ENCODE measurements around the gene ZNF512B.
"Not testable (repeated sequence)": the region's sequence is repeated elsewhere in the genome, so short reads cannot be mapped to it uniquely, and the experiment has no call there.

Gene ZNF512B

DNA sequence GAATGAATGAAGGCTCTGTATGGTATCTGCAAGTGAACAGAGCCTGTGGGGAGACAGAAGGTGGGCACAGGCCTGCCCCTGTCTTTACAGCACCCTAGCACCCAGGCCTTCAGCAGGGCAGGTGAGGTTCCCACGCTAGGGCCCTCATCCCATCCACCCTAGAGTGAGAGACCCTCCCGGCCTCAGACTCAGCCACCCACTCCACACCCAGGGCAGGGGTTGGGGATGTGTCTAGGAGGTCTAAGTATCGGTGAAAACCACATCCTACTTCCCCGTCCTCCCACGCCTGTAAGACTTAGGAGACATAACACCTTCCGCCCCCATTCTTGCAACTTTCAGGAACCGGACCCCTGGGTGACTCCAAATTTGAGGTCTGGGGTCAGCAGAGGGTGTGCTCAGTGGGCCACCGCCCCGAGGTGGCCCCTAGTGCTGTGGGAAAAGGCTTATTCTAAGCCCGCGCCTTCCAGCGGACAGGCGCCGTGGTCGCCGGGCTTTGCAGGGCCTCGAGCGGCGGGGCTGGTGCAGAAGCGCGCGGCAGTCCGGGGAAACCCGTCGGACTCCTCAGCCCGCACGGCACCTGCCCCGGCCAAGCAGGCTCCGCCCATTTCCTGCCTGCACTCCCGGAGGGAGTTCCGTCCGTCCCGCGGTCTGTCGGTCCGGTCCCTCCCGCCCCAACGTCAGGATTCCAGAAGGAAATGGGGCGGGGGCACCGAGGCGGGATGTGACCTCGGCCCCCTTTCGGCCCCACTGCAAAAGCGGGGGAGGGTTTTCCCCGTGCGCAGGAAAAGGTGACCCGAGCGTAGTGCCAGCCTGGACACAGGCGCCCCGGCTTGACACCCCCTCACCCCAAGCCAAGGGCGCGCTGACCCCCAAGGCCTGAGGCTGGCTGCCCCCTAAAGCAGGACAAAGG lies 8.8 kb upstream of the ZNF512B start:
- H3K4me3 ChIP-seq (ENCODE audit: control insufficient read depth, low read depth, low read length), result peak overlapping the region; percentile 40
- no peak for DNase-seq (ENCODE audit: low read depth)
- TF ChIP-seq, protein P1, sequence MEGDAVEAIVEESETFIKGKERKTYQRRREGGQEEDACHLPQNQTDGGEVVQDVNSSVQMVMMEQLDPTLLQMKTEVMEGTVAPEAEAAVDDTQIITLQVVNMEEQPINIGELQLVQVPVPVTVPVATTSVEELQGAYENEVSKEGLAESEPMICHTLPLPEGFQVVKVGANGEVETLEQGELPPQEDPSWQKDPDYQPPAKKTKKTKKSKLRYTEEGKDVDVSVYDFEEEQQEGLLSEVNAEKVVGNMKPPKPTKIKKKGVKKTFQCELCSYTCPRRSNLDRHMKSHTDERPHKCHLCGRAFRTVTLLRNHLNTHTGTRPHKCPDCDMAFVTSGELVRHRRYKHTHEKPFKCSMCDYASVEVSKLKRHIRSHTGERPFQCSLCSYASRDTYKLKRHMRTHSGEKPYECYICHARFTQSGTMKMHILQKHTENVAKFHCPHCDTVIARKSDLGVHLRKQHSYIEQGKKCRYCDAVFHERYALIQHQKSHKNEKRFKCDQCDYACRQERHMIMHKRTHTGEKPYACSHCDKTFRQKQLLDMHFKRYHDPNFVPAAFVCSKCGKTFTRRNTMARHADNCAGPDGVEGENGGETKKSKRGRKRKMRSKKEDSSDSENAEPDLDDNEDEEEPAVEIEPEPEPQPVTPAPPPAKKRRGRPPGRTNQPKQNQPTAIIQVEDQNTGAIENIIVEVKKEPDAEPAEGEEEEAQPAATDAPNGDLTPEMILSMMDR (IDR thresholded peaks at IDR 0.05; ENCODE audit: control insufficient read depth, insufficient read depth, low read depth, low read length, missing control alignments), result no peak

DNA sequence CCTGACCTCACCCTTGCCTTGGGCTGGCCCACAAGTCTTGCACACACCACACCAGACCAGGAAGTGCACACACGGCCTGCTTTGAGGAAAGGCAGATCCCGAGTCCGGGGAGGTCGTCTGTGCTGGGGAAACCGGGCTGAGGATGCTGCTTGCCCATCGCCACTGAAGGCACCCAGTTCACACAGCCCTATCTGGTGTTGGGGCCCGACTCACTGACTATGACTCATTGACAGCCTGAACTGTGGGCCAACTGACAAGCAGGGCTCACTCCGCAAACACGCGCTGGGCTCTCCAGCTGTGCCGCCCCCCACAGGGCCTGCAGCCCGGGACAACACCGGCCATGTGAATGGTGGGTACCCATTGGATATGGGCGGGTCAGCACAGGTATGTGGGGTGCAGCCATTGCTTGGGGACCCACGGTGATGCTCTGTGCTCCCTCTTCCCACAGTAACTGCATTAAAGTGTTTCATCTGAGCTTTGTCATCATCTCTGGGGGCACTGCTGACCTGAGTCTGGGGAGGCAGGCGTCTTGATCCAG lies 8.1 kb upstream of the ZNF512B start:
- TF ChIP-seq, protein P1 (IDR thresholded peaks at IDR 0.05; ENCODE audit: control insufficient read depth, insufficient read depth, low read depth, low read length, missing control alignments), result no peak
- H3K4me3 ChIP-seq (ENCODE audit: control insufficient read depth, low read depth, low read length), result no peak overlapping the region
- DNase-seq (ENCODE audit: low read depth), result no peak

DNA sequence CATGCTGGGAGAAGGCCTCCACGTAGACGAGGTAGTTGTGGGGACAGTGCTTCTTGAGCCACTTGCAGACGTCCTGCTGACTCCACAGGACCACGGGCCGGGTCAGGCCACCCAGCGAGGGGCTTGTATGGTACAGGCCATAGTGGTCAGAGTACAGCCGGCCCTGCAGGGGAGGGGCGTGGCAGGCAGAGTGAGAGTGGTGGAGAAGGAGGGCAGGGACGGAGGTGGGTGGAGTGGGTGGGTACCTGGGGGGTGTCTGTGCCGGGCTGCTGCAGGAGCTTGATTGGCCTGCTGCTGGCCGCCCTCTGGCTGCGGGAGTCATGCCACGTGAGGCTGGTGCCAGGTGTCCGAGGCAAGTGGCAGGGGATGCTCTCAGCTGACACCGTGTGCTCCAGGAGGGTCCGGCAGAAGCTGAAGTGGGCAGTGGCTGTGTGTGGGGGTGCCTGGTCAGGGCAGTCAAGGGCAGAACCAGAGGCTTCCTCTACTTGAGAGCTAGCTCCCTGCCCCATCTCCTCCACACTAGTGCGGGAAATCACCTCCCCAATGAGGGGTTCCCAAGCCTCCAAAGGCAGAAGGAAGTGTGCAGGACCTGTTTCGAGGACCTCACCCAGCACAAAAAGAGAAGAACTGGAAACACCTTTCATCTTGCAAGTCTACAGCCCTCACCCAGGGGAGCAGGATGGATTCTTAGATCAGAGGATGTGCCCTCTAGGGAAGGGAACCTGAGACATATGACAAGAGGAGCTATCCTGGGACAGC lies 7.4 kb upstream of the ZNF512B start:
- TF ChIP-seq, protein P1 (IDR thresholded peaks at IDR 0.05; ENCODE audit: control insufficient read depth, insufficient read depth, low read depth, low read length, missing control alignments), result no peak
- DNase-seq (ENCODE audit: low read depth), result no peak
- H3K4me3 ChIP-seq (ENCODE audit: control insufficient read depth, low read depth, low read length), result no peak overlapping the region

DNA sequence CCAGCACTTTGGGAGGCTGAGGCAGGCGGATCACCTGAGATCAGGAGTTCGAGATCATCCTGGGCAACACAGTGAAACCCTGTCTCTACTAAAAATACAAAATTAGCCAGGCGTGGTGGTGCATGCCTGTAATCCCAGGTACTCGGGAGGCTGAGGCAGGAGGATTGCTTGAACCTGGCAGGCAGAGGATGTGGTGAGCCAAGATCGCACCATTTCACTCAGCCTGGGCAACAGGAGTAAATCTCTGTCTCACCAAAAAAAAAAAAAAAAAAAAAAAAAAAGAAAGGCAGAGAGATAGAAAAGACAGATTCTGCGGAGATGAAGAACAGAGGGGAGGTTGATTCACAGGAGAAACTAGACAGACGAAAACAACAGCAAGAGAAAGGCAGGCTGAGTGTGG lies 6.8 kb upstream of the ZNF512B start:
- DNase-seq (ENCODE audit: low read depth); H3K4me3 ChIP-seq (ENCODE audit: control insufficient read depth, low read depth, low read length): not testable (repeated sequence)

DNA sequence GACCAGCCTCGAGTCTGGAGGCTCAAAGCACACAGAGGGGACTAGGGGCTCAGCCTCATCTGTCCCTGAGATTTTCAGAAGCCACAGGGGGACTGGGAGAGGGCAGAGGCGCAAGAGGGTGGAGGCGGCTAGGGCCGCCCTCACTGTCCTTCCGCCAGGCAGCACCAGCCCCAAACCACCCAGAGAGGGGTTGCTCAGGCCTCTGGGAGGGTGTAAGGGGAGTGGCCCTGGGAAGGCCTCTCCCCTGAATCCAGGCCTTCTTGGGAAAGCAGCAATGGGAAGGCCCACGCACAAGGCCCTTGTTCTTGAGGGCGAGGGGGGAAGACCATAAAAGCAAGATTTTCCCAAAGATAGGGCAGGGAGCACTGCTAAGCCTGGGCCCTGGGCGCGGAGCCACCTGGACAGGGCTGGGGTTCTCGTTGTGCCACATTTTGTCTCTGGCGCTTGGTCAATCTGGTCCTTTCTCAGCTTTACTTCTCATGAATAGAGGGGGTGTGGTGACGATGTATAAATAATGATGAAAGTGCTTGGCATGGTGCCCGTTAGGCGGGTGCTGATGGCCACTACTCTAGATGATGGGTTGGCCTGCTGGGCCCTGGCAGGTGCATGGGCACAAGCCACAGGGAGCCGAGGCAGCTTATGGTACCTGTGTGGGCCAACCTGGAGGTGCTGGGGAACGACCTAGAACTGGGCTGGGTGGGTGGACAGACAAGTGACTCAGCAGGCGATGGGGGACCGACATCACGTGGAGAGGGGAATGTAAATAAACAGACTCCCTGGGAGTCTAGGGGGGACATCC lies 4.9 kb upstream of the ZNF512B start:
- TF ChIP-seq, protein P1 (IDR thresholded peaks at IDR 0.05; ENCODE audit: control insufficient read depth, insufficient read depth, low read depth, low read length, missing control alignments), result no peak
- H3K4me3 ChIP-seq (ENCODE audit: control insufficient read depth, low read depth, low read length), result no peak overlapping the region
- no peak for DNase-seq (ENCODE audit: low read depth)

DNA sequence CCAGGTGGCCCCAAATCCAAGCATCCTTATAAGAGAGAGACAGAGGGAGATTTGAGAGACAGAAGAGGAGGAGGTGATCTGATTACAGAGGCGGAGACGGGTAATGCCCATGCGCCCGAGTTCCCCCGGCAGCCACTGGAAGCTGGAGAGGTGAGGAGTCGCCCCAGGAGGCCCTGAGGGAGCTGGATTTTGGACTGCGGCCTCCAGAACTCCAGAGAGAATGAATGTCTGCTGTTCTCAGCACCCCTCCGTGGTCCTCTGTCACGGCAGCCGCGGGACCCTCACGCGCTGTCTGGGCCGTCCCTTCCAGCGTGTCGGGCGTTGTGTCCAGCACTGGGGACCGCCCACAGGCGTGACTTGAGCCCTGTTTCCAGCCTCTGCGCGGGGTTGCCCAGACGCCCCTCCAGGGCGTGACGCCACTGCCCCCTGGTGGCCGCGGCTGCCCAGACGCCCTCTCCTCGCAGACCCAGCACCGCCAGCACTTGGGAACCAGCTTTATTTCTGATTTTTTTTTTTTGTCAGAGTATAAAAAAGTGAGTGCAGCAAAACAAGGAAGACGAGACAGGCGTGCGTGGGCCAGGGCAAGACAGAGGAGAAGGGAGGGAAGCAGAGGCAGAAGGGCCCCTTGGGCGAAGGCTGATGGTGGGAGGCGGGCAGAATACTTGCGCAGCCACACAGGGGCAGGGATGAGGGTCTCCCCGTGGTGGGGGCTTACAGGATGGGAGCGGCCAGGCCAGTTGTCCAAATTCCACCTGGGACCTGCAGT lies 4.1 kb upstream of the ZNF512B start:
- DNase-seq (ENCODE audit: low read depth), result no peak
- peak overlapping the region; percentile 46 for H3K4me3 ChIP-seq (ENCODE audit: control insufficient read depth, low read depth, low read length)
- TF ChIP-seq, protein P1 (IDR thresholded peaks at IDR 0.05; ENCODE audit: control insufficient read depth, insufficient read depth, low read depth, low read length, missing control alignments), result peak; percentile 99

Measured in AG09309 (cell line).